CD4-positive, alpha-beta T cell (primary cell): ENCODE results near the gene NCAPG. TPM values are rescaled to one million over a fixed set of nuclear protein-coding genes. Genes with fewer than 3 reads are reported as not detected.

Experiments
- ATAC-seq: fragments of 200-7000 bp; cut with Tn5 transposase; one replicate; pipeline ENCODE4 v1.10.0; 2022; ENCODE audit warnings: mild to moderate bottlenecking; ENCODE audit not compliant: poor library complexity
- CTCF ChIA-PET: fragments of 350-600 bp; sonication (Branson Sonifier 250); formaldehyde crosslinking; loops from one replicate; lab custom pipeline; 2021; ENCODE audit warnings: antibody characterized with exemption, inconsistent platforms; lab: Charles Lee
- POLR2A ChIA-PET: fragments of 350-600 bp; sonication (Branson Sonifier 250); formaldehyde crosslinking; loops from one replicate; lab custom pipeline; 2021; ENCODE audit warnings: antibody characterized with exemption, inconsistent platforms; lab: Charles Lee
- DNase-seq, 14 experiments: peaks; one replicate each; pipeline ENCODE4 v3.0.0-alpha.2; 2013 to 2020; ENCODE audit warnings: mixed read lengths in 2 of 14
- H3K27ac ChIP-seq, 2 donors: one replicate each; pipeline versions ENCODE4 v1.5.1 to v1.7.0; 2013; ENCODE audit warnings: low read length in 2 of 2, low read depth in 1 of 2, mild to moderate bottlenecking in 1 of 2
- H3K27me3 ChIP-seq, 2 experiments: 1 replicate in 1 of 2; 2 replicates in 1 of 2; pipeline versions ENCODE4 v1.6.1 to v1.7.0; 2013; ENCODE audit warnings: low read length in 2 of 2, control low read depth in 1 of 2, mild to moderate bottlenecking in 1 of 2, moderate library complexity in 1 of 2; ENCODE audit not compliant: insufficient read depth in 2 of 2, control insufficient read depth in 1 of 2
- H3K36me3 ChIP-seq: one replicate; pipeline ENCODE4 v1.6.1; 2013; ENCODE audit warnings: low read length, control low read depth; ENCODE audit not compliant: insufficient read depth
- H3K4me1 ChIP-seq: one replicate; pipeline ENCODE4 v1.6.1; 2013; ENCODE audit warnings: low read length, control low read depth; ENCODE audit not compliant: insufficient read depth
- H3K4me3 ChIP-seq: one replicate; pipeline ENCODE4 v1.5.1; 2013; ENCODE audit warnings: mild to moderate bottlenecking, low read length, moderate library complexity
- H3K9me3 ChIP-seq, 2 experiments: 1 replicate in 1 of 2; 2 replicates in 1 of 2; pipeline versions ENCODE4 v1.6.1 to v1.7.0; 2013; ENCODE audit warnings: low read length in 2 of 2, mild to moderate bottlenecking in 2 of 2, control low read depth in 1 of 2, moderate library complexity in 1 of 2; ENCODE audit not compliant: control insufficient read depth in 1 of 2, insufficient read depth in 1 of 2
- H3K27ac Mint-ChIP-seq: one replicate; pipeline ENCODE4 v1.8.0; 2020; ENCODE audit warnings: mixed read lengths
- H3K27me3 Mint-ChIP-seq: one replicate; pipeline ENCODE4 v1.8.0; 2021; ENCODE audit warnings: mixed read lengths
- H3K36me3 Mint-ChIP-seq: one replicate; pipeline ENCODE4 v1.8.0; 2021; ENCODE audit warnings: low read depth, mixed read lengths
- H3K4me1 Mint-ChIP-seq: one replicate; pipeline ENCODE4 v1.8.0; 2021; ENCODE audit warnings: low read depth, mixed read lengths
- H3K4me3 Mint-ChIP-seq: one replicate; pipeline ENCODE4 v1.8.0; 2020; ENCODE audit warnings: mild to moderate bottlenecking, mixed read lengths
- H3K9me3 Mint-ChIP-seq: one replicate; pipeline ENCODE4 v1.8.0; 2020; ENCODE audit warnings: mixed read lengths
- CTCF ChIP-seq: fragments of 200-600 bp; IDR thresholded peaks from one replicate; pipeline ENCODE4 v1.8.0; 2022; ENCODE audit warnings: antibody characterized with exemption, mild to moderate bottlenecking
- intact Hi-C, 2 experiments: fragments of 100-400 bp; cut with DNase I in 1 of 2; cut with micrococcal nuclease in 1 of 2; formaldehyde crosslinking; loops; one replicate each; pipeline versions ENCODE4 v1.15.1 to v1.9.0; 2023 to 2025; cut with DNase I, micrococcal nuclease
- total RNA-seq, 174 experiments: library from RNA in 2 of 174; stranded (reverse) in 2 of 174; gene quantifications; one replicate each; pipeline ENCODE4 v1.2.3 and lab custom pipeline; 2021 to 2026

The NCAPG gene
- total RNA-seq, 2 experiments from 2014 or later = 0.58 to 0.61 TPM

- peaks cover 3% of the 10 kb centered on the region for H3K9me3 Mint-ChIP-seq
- no peaks in the 10 kb centered on the region for H3K4me1 ChIP-seq
- peaks cover 0 to 4% of the 10 kb centered on the region in 2 experiments for H3K27me3 ChIP-seq
- no peaks in the 10 kb centered on the region for H3K36me3 Mint-ChIP-seq
- no peak for TF ChIP-seq CTCF
- no peak overlapping the region for H3K27ac ChIP-seq
- no peaks in the 10 kb centered on the region for H3K27me3 Mint-ChIP-seq
- H3K36me3 ChIP-seq = no peaks in the 10 kb centered on the region
- POLR2A ChIA-PET = no interaction called here
- no peak overlapping the region for H3K4me3 ChIP-seq
- intact Hi-C loops = no loop called here
- peaks cover 7% of the 10 kb centered on the region for H3K4me1 Mint-ChIP-seq
- H3K27ac Mint-ChIP-seq = no peak overlapping the region
- CTCF ChIA-PET = no interaction called here
- no peak for DNase-seq
- H3K4me3 Mint-ChIP-seq = no peak overlapping the region
- H3K9me3 ChIP-seq = peaks cover 0 to 9% of the 10 kb centered on the region in 2 experiments
- no peak for ATAC-seq
Measured at GRCh38 chr4:17766826-17767458, 43.8 kb upstream of the NCAPG start.

- Mint-ChIP-seq H3K9me3 (peaks cover 3% of the 10 kb centered on the region), H3K27me3 (no peaks in the 10 kb centered on the region), H3K36me3 (no peaks in the 10 kb centered on the region), H3K4me3 (no peak overlapping the region), H3K27ac (no peak overlapping the region), H3K4me1 (peaks cover 7% of the 10 kb centered on the region)
- Histone ChIP-seq H3K4me3 (no peak overlapping the region), H3K36me3 (no peaks in the 10 kb centered on the region), H3K9me3 (peaks cover 0 to 9% of the 10 kb centered on the region in 2 experiments), H3K27me3 (peaks cover 0 to 4% of the 10 kb centered on the region in 2 experiments), H3K4me1 (no peaks in the 10 kb centered on the region), H3K27ac (no peak overlapping the region)
- POLR2A ChIA-PET = no interaction called here
- CTCF ChIA-PET = no interaction called here
- DNase-seq = no peak
- intact Hi-C loops = no loop called here
- ATAC-seq = no peak
- TF ChIP-seq CTCF = no peak
Measured at GRCh38 chr4:17769406-17770174, 41.2 kb upstream of the NCAPG start.

GRCh38 chr4:17770845-17771244, 39.9 kb upstream of the NCAPG start:
- no peak overlapping the region for H3K27ac ChIP-seq
- no peak for DNase-seq
- H3K4me1 ChIP-seq = no peaks in the 10 kb centered on the region
- no peaks in the 10 kb centered on the region for H3K36me3 ChIP-seq
- POLR2A ChIA-PET = no interaction called here
- no peaks in the 10 kb centered on the region for H3K27me3 Mint-ChIP-seq
- peaks cover 2% of the 10 kb centered on the region for H3K9me3 Mint-ChIP-seq
- no peaks in the 10 kb centered on the region for H3K36me3 Mint-ChIP-seq
- intact Hi-C loops = no loop called here
- CTCF ChIA-PET = no interaction called here
- peaks cover 0 to 1% of the 10 kb centered on the region in 2 experiments for H3K27me3 ChIP-seq
- peaks cover 0 to 9% of the 10 kb centered on the region in 2 experiments for H3K9me3 ChIP-seq
- no peak for TF ChIP-seq CTCF
- no peak overlapping the region for H3K4me3 ChIP-seq
- H3K27ac Mint-ChIP-seq = no peak overlapping the region
- ATAC-seq = no peak
- peaks cover 3% of the 10 kb centered on the region for H3K4me1 Mint-ChIP-seq
- no peak overlapping the region for H3K4me3 Mint-ChIP-seq
